Ovary (tissue), 3 donors: ENCODE data around the gene USP2.

Experiments used
- POLR2A ChIP-seq: fragments of 450-650 bp; IDR thresholded peaks from one replicate; pipeline ENCODE4 v1.6.1; 2017; ENCODE audit warnings: antibody characterized with exemption, mild to moderate bottlenecking, moderate library complexity
- TF ChIP-seq, protein P1 (sequence below), 3 donors: fragments of 450-650 bp in 2 of 3; fragments of 200-600 bp in 1 of 3; IDR thresholded peaks; one replicate each; pipeline versions ENCODE4 v1.5.1 to v1.8.0; 2016 to 2022; ENCODE audit warnings: antibody characterized with exemption in 3 of 3, mild to moderate bottlenecking in 1 of 3
- donor health status: DM: no; HTN: no; CAD: no.

DNA sequence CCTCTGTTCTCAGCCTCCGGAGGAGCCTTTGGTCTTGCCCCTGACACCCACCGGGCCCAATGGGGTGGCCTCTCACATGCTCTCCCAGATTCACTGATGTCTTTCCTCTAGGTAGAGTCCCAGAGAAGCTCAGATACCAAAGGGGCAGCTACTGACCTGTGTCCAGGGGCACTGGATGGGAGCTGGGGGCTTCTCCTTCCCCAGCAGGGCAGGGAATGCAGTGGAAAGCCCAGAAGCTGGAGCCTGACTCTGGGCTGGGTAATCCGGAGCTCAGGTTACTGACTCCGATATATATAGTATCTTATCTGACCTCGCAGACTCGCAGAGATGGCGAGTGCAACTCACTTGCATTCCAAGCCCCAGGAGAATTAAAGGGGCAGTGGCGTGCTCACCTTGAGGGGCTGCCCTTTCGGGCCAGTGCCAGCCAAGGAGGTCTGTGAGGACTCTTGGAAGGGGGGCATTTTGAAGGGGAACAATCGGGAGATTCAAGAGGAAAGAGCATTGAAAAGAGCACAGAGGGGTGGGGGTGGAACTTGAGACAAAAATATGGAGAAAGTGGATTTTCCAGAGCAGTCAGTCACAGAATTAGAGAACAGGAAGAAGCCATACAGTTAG is 2.5 kb downstream of the USP2 start:
- TF ChIP-seq, protein P1, sequence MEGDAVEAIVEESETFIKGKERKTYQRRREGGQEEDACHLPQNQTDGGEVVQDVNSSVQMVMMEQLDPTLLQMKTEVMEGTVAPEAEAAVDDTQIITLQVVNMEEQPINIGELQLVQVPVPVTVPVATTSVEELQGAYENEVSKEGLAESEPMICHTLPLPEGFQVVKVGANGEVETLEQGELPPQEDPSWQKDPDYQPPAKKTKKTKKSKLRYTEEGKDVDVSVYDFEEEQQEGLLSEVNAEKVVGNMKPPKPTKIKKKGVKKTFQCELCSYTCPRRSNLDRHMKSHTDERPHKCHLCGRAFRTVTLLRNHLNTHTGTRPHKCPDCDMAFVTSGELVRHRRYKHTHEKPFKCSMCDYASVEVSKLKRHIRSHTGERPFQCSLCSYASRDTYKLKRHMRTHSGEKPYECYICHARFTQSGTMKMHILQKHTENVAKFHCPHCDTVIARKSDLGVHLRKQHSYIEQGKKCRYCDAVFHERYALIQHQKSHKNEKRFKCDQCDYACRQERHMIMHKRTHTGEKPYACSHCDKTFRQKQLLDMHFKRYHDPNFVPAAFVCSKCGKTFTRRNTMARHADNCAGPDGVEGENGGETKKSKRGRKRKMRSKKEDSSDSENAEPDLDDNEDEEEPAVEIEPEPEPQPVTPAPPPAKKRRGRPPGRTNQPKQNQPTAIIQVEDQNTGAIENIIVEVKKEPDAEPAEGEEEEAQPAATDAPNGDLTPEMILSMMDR (IDR thresholded peaks at IDR 0.05), result no peak
- no peak for TF ChIP-seq POLR2A
